Measurements from ENCODE around the gene TRPM1.

DNA sequence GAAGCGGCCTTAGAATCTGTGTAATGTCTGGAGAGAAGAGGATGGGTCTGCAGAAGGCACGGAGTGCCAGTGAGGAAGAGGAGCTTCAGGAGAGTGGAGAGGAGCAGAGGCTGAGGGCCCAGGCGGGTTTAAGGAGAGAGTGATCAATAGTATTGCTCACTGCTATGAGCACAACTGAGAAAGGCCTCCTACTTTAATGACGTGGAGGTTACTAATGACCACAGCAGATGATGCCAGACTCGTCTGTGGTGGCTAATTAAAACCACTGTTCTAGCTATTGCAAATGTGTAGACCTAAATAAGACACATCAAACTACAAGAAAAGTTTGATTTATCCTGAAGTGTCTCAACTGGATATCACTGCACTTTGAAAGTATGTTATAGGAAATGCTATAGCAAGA, 143.3 kb downstream of the TRPM1 start:
- no peak for TF ChIP-seq POLR2A (IDR thresholded peaks at IDR 0.05)
- TF ChIP-seq, protein P1, sequence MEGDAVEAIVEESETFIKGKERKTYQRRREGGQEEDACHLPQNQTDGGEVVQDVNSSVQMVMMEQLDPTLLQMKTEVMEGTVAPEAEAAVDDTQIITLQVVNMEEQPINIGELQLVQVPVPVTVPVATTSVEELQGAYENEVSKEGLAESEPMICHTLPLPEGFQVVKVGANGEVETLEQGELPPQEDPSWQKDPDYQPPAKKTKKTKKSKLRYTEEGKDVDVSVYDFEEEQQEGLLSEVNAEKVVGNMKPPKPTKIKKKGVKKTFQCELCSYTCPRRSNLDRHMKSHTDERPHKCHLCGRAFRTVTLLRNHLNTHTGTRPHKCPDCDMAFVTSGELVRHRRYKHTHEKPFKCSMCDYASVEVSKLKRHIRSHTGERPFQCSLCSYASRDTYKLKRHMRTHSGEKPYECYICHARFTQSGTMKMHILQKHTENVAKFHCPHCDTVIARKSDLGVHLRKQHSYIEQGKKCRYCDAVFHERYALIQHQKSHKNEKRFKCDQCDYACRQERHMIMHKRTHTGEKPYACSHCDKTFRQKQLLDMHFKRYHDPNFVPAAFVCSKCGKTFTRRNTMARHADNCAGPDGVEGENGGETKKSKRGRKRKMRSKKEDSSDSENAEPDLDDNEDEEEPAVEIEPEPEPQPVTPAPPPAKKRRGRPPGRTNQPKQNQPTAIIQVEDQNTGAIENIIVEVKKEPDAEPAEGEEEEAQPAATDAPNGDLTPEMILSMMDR (IDR thresholded peaks at IDR 0.05), result no peak
